K562 (cell line): ENCODE data around the gene NCAPG2. TPM values are rescaled to one million over a fixed set of nuclear protein-coding genes. Genes with fewer than 3 reads are reported as not detected.

Source experiments
- ATAC-seq: fragments of 200-7000 bp; cut with Tn5 transposase; 3 replicates; pipeline ENCODE4 v1.9.1; 2020; ENCODE audit warnings: moderate library complexity
- BruUV-seq: library from RNA; stranded (reverse); fragments of 400-500 nt; replicated peaks from 2 replicates; lab custom pipeline; 2021; lab: Mats Ljungman, UMichigan
- CTCF ChIA-PET: fragments of 300-600 bp; formaldehyde crosslinking; extraction: SDS; loops from one replicate; lab custom pipeline; 2021; ENCODE audit warnings: low intra/inter-chr PET ratio; lab: Yijun Ruan, JAX
- POLR2A ChIA-PET: fragments of 300-600, 350-650 bp; sonication (Branson Sonifier 250); formaldehyde crosslinking; extraction: SDS; loops from one replicate; lab custom pipeline; 2021; ENCODE audit warnings: antibody characterized with exemption, inconsistent platforms; lab: Yijun Ruan, JAX
- DNase-seq, 4 experiments: peaks; one replicate each; pipeline versions ENCODE4 v3.0.0 to v3.0.0-alpha.2; 2011 to 2018; ENCODE audit warnings: low spot score in 3 of 4, mixed read lengths in 3 of 4; ENCODE audit errors: extremely low read depth in 1 of 4
- FAIRE-seq: peaks from 2 replicates; lab custom pipeline; 2011; peaks lifted over from hg19 to GRCh38; lab: Jason Lieb, UNC
- H2AFZ ChIP-seq: 2 replicates; pipeline ENCODE4 v1.6.0; 2011; ENCODE audit warnings: low read depth, low read length, control low read depth, inconsistent platforms
- H3K27ac ChIP-seq: fragments of 200-600 bp; 3 replicates; pipeline ENCODE4 v1.8.0; 2011; ENCODE audit warnings: low read depth, mild to moderate bottlenecking, control low read depth, inconsistent platforms, low read length, moderate library complexity, mixed read lengths; ENCODE audit errors: extremely low read depth
- H3K27me3 ChIP-seq, 2 experiments: fragments of 300-600 bp in 1 of 2; 2 replicates in 1 of 2; 3 replicates in 1 of 2; pipeline versions ENCODE4 v1.6.0 to v1.8.0; 2011; ENCODE audit warnings: inconsistent platforms in 2 of 2, low read length in 2 of 2, mild to moderate bottlenecking in 1 of 2, mixed read lengths in 1 of 2, moderate library complexity in 1 of 2; ENCODE audit not compliant: control insufficient read depth in 2 of 2, insufficient read depth in 2 of 2
- H3K36me3 ChIP-seq: fragments of 300-600 bp; 3 replicates; pipeline ENCODE4 v1.8.0; 2011; ENCODE audit warnings: mild to moderate bottlenecking, low read length, inconsistent platforms; ENCODE audit not compliant: control insufficient read depth, insufficient read depth
- H3K4me1 ChIP-seq, 2 experiments: fragments of 200-600 bp in 1 of 2; replicated peaks in 1 of 2; 2 replicates in 1 of 2; 3 replicates in 1 of 2; pipeline versions ENCODE4 v1.5.1 to v1.8.0; 2011; ENCODE audit warnings: inconsistent platforms in 2 of 2, low read length in 2 of 2, mild to moderate bottlenecking in 1 of 2, mixed read lengths in 1 of 2, moderate library complexity in 1 of 2; ENCODE audit not compliant: control insufficient read depth in 2 of 2, insufficient read depth in 2 of 2
- H3K4me2 ChIP-seq: 2 replicates; pipeline ENCODE4 v1.6.1; 2011; ENCODE audit warnings: low read length, control low read depth, inconsistent platforms, mixed read lengths; ENCODE audit not compliant: insufficient read depth
- H3K4me3 ChIP-seq: fragments of 200-600 bp; sonication (generic), shearing (Covaris generic); 2 replicates; pipeline ENCODE4 v1.5.1; 2016; ENCODE audit warnings: control low read depth, inconsistent platforms
- H3K79me2 ChIP-seq: fragments of 200-600 bp; 3 replicates; pipeline ENCODE4 v1.8.0; 2011; ENCODE audit warnings: low read length, inconsistent platforms; ENCODE audit not compliant: control insufficient read depth, insufficient read depth
- H3K9ac ChIP-seq, 2 experiments: 2 replicates each; pipeline versions ENCODE4 v1.6.0 to v1.6.1; 2011; ENCODE audit warnings: low read depth in 2 of 2, low read length in 2 of 2, control low read depth in 1 of 2, inconsistent platforms in 1 of 2, mild to moderate bottlenecking in 1 of 2, mixed read lengths in 1 of 2; ENCODE audit not compliant: insufficient read depth in 1 of 2
- H3K9me1 ChIP-seq: one replicate; pipeline ENCODE4 v1.6.0; 2011; ENCODE audit warnings: inconsistent platforms, mild to moderate bottlenecking, low read length, moderate library complexity; ENCODE audit not compliant: control insufficient read depth, insufficient read depth
- H3K9me3 ChIP-seq: replicated peaks from 2 replicates; pipeline ENCODE4 v1.5.1; 2011; ENCODE audit warnings: low read depth, low read length, inconsistent platforms; ENCODE audit not compliant: control insufficient read depth, insufficient read depth
- H4K20me1 ChIP-seq: replicated peaks from 2 replicates; pipeline ENCODE4 v1.6.1; 2011; ENCODE audit warnings: low read length, inconsistent platforms, mixed read lengths; ENCODE audit not compliant: control insufficient read depth, insufficient read depth
- CBFA2T3 ChIP-seq: fragments of 450-650 bp; IDR thresholded peaks from 2 replicates; pipeline ENCODE4 v1.6.1; 2017
- HDAC6 ChIP-seq: IDR thresholded peaks from 2 replicates; pipeline ENCODE4 v1.6.1; 2012; ENCODE audit warnings: low read depth, mild to moderate bottlenecking, control low read depth, inconsistent platforms, low read length, moderate library complexity
- RBM25 ChIP-seq: fragments of 200-400 bp; formaldehyde crosslinking; IDR thresholded peaks from 2 replicates; pipeline ENCODE4 v1.6.1; 2018; ENCODE audit warnings: low read length, low read depth, moderate library complexity; ENCODE audit not compliant: severe bottlenecking
- WGBS: fragments of 100-300 bp; shearing (Covaris generic); methylation state at CpG from one replicate; pipeline ENCODE4 v1.1.6; 2016; ENCODE audit warnings: low coverage, mixed read lengths; ENCODE audit not compliant: insufficient coverage; ENCODE audit errors: missing lambda C conversion rate; 5-methylcytosine and 5-hydroxymethylcytosine counted together
- in situ Hi-C: fragments of 300-500 bp; cut with MboI; formaldehyde crosslinking; loops from 4 replicates; pipeline ENCODE4 v1.15.0; 2018; ENCODE audit warnings: inconsistent platforms, mixed read lengths
- intact Hi-C: fragments of 100-400 bp; cut with micrococcal nuclease; formaldehyde crosslinking; loops from 2 replicates; pipeline ENCODE4 v1.14.2; 2022
- polyA plus RNA-seq, 8 experiments: library from polyadenylated mRNA; depleted of rRNA in 4 of 8; stranded (reverse) in 5 of 8; unstranded in 3 of 8; fragments of >200 nt; fragmentation: Nextera tagmentation in 2 of 8; fragmentation: Illumina TruSeq in 1 of 8; extraction: Ambion mirVana in 2 of 8; extraction: Trizol in 1 of 8; gene quantifications; 2 replicates each; pipeline versions ENCODE4 v1.2.1 to v1.2.3, GENCODE V29; 2011 to 2014; ENCODE audit warnings: inconsistent platforms in 1 of 8, missing spikeins in 1 of 8
- total RNA-seq, 7 experiments: library from RNA; depleted of rRNA in 6 of 7; stranded (reverse); fragments of >200 nt in 6 of 7; fragmentation: Illumina TruSeq in 2 of 7; extraction: Trizol in 2 of 7; gene quantifications; 2 replicates each; pipeline versions ENCODE4 v1.2.1 to v1.2.3, GENCODE V29; 2011 to 2021; ENCODE audit warnings: low replicate concordance in 1 of 7
- TF ChIP-seq, protein P1 (sequence below): sonication (generic); formaldehyde crosslinking; IDR thresholded peaks from 2 replicates; pipeline ENCODE4 v1.8.1; 2022; ENCODE audit warnings: missing genetic modification reagents

Gene NCAPG2
- total and polyA plus RNA-seq, 9 of the 15 experiments (the other 6 are each of a cell fraction or from before 2014, with no cell fraction given): 21.5 to 127 (median 86.1) TPM

DNA sequence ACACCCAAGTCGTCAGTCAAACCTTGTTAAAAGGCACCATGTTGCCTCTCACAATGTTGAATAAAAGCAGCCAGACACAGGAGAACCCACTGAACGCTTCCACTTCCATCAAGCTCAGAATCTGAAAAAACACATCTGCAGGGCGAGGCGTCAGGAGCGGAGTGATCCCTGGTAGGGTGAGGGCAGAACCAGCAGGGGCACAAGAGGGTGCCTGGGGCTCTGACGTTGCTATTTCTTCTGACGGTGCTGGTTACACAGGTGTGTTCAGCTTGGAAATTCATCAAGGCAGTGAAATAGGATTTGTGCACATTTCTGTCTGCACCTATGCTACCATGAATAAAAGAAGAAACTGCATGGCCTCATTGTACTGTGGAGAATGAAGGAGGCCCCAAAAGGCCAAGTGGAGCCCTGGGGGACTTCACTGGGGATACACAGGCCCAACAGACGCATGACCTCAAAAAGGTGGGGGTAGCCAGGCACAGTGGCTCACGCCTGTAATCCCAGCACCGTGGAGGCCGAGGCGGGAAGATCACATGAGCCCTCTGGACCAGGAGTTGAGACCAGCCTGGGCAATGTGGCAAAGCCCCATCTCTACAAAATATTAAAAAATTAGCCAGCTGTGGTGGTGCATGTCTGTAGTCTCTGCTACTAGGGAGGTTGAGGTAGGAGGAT lies 19.2 kb upstream of the NCAPG2 start:
- Histone ChIP-seq H2AFZ (0 out of 2 replicates have a peak overlapping the region, but pooled peaks have one; percentile 60), H3K4me2 (no peak overlapping the region), H3K9ac (0 out of 4 replicates have a peak overlapping the region, but pooled peaks of 1 of the 2 experiments have one; percentile 62), H3K4me1 (peaks cover 5% of the 10 kb centered on the region in 2 experiments; a peak in 4 of 5 replicates), H3K27ac (no peak overlapping the region), H4K20me1 (no peaks in the 10 kb centered on the region), H3K27me3 (peaks cover 0 to 5% of the 10 kb centered on the region in 2 experiments; a peak in 1 of 5 replicates), H3K9me3 (no peaks in the 10 kb centered on the region), H3K4me3 (no peak overlapping the region), H3K9me1 (no peaks in the 10 kb centered on the region), H3K79me2 (no peaks in the 10 kb centered on the region), H3K36me3 (no peaks in the 10 kb centered on the region)
- no TSS peak for BruUV-seq
- in situ Hi-C loops (no loop called here), intact Hi-C loops (no loop called here)
- CTCF ChIA-PET: no interaction called here
- DNase-seq (no peak), ATAC-seq (peak; percentile 8; the same call in 2 of the 3 replicates), FAIRE-seq (no peak)
- no peak for TF ChIP-seq RBM25
- TF ChIP-seq CBFA2T3: no peak
- TF ChIP-seq, protein P1, sequence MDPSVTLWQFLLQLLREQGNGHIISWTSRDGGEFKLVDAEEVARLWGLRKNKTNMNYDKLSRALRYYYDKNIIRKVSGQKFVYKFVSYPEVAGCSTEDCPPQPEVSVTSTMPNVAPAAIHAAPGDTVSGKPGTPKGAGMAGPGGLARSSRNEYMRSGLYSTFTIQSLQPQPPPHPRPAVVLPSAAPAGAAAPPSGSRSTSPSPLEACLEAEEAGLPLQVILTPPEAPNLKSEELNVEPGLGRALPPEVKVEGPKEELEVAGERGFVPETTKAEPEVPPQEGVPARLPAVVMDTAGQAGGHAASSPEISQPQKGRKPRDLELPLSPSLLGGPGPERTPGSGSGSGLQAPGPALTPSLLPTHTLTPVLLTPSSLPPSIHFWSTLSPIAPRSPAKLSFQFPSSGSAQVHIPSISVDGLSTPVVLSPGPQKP: no peak
- TF ChIP-seq HDAC6: no peak
- POLR2A ChIA-PET: no interaction called here
- 55% methylated on average over 12 of the region's 12 CpGs for WGBS
